ENCODE measurements around the gene SEC24C.
"Not testable (repeated sequence)": the region's sequence is repeated elsewhere in the genome, so short reads cannot be mapped to it uniquely, and the experiment has no call there.

SEC24C gene

GRCh38 chr10:73787031-73787800, 43.0 kb downstream of the SEC24C start:
- in situ Hi-C loops (cut with MboI; ENCODE audit: low pct_unique_long_range_greater_than_20kb, low sequenced_read_pairs), result not testable (repeated sequence)

DNA sequence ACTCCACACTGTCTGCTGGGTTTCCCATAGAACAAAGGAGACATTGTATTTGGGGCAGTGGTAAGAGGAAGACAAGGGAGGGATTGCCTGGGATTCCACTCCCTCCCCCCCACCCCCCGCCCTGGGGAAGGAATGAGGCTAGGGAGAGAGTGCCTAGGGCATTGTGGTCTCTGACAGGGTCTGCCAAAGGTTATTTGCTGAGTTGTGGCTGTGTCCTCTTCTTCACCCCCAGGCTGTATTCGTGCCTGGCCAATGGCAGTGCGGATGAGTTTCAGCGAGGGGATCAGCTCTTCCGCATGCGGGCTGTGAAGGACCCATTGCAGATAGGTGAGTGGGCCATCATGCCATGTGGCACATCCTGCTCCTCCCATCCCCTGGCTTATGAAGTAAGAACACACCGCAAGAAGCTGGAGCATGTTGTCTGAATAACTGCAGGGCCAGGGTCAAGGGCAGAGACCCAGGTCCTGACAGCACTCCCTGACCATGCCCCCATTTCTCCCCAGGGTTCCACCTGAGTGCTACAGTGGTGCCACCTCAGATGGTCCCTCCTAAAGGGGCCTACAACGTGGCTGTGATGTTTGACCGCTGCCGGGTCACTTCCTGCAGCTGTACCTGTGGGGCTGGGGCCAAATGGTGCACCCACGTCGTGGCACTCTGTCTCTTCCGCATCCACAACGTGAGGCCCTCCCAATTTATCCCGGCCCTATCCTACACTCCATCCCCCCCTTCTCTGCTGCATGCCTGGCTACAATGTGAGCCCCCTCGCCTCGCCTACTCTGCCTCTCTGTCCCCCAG, 44.9 kb downstream of the SEC24C start:
- in situ Hi-C loops (cut with MboI; ENCODE audit: low pct_unique_long_range_greater_than_20kb, low sequenced_read_pairs), result no loop called here
- DNase-seq, result no peak

More at GRCh38 chr10:73787031-73787800, 43.0 kb downstream of the SEC24C start:
- not testable (repeated sequence) for DNase-seq

DNA sequence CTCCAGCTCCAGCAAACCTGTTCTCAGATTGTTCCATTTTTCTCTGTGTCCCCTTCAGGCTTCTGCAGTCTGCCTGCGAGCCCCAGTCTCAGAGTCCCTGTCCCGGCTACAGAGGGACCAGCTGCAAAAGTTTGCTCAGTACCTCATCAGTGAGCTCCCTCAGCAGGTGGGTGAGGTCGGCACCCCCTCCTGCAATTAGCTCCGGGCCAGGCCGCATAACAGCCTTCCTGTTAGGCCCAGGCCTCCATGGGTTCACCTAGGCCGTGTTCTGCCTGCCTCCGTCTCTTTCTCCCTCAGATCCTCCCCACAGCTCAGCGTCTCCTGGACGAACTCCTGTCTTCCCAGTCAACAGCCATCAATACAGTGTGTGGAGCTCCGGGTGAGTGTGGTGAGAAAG, 45.5 kb downstream of the SEC24C start:
- in situ Hi-C loops (cut with MboI; ENCODE audit: low pct_unique_long_range_greater_than_20kb, low sequenced_read_pairs), result no loop called here
- no peak for DNase-seq

DNA sequence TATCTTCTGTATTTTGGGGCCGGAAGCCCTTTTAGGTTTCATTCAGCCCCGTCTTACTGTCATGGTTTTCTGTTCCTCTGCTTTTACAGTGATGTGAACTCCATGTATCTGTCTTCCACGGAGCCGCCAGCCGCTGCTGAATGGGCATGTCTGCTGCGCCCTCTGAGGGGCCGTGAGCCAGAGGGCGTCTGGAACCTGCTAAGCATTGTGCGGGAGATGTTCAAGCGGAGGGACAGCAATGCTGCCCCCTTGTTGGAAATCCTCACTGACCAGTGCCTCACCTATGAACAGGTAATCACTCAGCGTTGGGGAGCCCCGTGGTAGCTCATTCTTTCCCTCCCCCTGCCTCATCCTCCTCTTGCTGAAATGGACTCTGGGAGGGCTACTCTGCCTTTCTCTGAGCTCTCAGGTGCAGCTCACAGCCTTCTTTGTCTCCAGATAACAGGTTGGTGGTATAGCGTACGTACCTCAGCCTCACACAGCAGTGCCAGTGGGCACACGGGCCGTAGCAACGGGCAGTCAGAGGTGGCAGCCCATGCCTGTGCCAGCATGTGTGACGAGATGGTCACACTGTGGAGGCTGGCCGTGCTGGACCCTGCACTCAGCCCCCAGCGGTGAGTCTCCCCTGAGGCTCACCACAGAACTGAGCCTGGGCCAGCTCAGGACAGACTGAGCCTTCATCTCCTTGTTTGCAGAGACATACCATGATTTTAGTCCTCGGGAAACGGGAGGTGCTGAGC, 46.9 kb downstream of the SEC24C start:
- in situ Hi-C loops (cut with MboI; ENCODE audit: low pct_unique_long_range_greater_than_20kb, low sequenced_read_pairs), result no loop called here

DNA sequence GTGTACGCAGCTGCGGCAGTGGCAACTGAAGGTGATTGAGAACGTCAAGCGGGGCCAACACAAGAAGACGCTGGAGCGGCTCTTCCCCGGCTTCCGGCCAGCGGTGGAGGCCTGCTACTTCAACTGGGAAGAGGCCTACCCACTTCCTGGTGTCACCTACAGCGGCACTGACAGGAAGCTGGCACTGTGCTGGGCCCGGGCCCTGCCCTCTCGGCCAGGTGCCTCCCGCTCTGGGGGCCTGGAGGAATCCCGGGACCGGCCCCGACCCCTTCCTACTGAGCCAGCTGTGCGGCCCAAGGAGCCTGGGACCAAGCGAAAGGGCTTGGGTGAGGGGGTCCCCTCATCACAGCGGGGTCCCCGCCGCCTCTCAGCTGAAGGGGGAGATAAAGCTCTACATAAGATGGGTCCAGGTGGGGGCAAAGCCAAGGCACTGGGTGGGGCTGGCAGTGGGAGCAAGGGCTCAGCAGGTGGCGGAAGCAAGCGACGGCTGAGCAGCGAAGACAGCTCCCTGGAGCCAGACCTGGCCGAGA, 47.8 kb downstream of the SEC24C start:
- in situ Hi-C loops (cut with MboI; ENCODE audit: low pct_unique_long_range_greater_than_20kb, low sequenced_read_pairs), result no loop called here

More for the DNA sequence above, 46.9 kb downstream of the SEC24C start:
- DNase-seq, result no peak

GRCh38 chr10:73793456-73793855, 49.3 kb downstream of the SEC24C start:
- DNase-seq, result no peak
- in situ Hi-C loops (cut with MboI; ENCODE audit: low pct_unique_long_range_greater_than_20kb, low sequenced_read_pairs), result no loop called here

More for the DNA sequence above, 47.8 kb downstream of the SEC24C start:
- DNase-seq, result no peak

DNA sequence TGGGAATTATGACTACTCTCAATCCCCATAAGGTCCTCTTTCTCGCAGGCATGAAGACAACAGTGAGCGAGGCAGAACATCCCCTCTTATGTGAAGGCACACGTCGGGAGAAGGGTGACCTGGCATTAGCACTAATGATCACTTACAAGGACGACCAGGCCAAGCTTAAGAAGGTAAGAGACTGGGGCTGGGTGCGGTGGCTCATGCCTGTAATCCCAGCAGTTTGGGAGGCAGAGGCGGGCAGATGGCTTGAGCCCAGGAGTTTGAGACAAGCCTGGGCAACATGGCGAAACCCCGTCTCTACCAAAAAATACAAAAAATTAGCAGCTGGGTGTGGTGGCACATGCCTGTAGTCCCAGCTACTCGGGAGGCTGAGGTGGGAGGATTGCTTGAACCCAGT, 51.3 kb downstream of the SEC24C start:
- in situ Hi-C loops (cut with MboI; ENCODE audit: low pct_unique_long_range_greater_than_20kb, low sequenced_read_pairs); DNase-seq: not testable (repeated sequence)

DNA sequence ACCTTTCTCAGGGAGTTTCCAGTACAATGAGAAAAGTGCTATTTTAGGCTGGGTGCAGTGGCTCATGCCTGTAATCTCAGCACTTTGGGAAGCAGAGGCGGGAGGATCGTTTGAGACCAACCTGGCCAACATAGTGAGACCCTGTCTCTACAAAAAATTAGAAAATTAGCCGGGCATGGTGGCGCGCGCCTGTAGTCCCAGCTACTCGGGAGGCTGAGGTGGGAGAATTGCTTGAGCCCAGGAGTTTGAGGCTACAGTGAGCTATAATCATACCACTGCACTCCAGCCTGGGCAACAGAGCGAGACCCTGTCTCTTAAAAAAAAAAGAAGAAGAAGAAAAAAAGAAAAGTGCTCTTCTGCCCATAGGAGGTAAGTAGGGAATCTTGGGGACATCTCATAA, 51.9 kb downstream of the SEC24C start:
- in situ Hi-C loops (cut with MboI; ENCODE audit: low pct_unique_long_range_greater_than_20kb, low sequenced_read_pairs); DNase-seq: not testable (repeated sequence)

GRCh38 chr10:73796766-73797165, 52.6 kb downstream of the SEC24C start:
- DNase-seq, result no peak
- in situ Hi-C loops (cut with MboI; ENCODE audit: low pct_unique_long_range_greater_than_20kb, low sequenced_read_pairs), result no loop called here

GRCh38 chr10:73797324-73798025, 53.3 kb downstream of the SEC24C start:
- no peak for DNase-seq
- in situ Hi-C loops (cut with MboI; ENCODE audit: low pct_unique_long_range_greater_than_20kb, low sequenced_read_pairs), result no loop called here

DNA sequence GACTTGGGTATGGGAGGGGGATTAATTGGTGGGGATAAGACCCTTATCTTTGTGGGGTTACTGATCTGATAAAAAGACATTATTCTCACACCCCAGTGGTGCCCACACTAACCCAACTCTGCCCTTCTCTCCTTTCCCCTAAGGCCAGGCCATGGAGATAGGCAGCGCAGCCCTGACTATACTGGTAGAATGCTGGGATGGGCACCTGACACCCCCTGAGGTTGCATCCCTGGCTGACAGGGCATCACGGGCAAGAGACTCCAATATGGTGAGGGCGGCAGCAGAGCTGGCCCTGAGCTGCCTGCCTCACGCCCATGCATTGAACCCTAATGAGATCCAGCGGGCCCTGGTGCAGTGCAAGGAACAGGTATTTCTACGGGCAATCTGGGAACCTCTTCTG, 53.9 kb downstream of the SEC24C start:
- in situ Hi-C loops (cut with MboI; ENCODE audit: low pct_unique_long_range_greater_than_20kb, low sequenced_read_pairs), result no loop called here
- DNase-seq, result no peak

GRCh38 chr10:73798927-73799560, 54.9 kb downstream of the SEC24C start:
- DNase-seq, result no peak
- in situ Hi-C loops (cut with MboI; ENCODE audit: low pct_unique_long_range_greater_than_20kb, low sequenced_read_pairs), result no loop called here

DNA sequence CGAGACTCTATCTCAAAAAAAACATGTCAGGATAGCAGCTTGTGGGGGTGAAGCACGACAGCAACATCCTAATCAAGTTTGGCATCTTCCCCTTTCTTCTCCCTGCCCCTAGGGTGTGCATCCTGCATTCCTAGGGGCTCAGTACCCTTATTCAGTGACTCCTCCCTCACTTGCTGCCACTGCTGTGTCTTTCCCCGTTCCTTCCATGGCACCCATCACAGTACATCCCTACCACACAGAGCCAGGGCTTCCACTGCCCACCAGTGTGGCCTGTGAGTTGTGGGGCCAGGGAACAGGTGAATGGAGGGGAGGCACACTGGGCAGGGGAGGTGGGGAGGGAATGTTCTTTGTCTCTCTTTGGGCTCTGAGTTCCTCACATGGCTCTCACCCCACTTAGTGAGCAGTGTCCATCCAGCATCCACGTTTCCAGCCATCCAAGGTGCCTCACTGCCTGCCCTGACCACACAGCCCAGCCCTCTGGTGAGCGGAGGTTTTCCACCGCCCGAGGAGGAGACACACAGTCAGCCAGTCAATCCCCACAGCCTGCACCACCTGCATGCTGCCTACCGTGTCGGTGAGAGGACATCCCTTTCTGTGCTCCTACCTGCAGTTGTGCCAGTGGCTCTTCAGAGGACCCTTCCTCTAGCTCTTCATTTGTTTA, 55.9 kb downstream of the SEC24C start:
- in situ Hi-C loops (cut with MboI; ENCODE audit: low pct_unique_long_range_greater_than_20kb, low sequenced_read_pairs), result no loop called here
- no peak for DNase-seq

GRCh38 chr10:73800560-73801252, 56.5 kb downstream of the SEC24C start:
- in situ Hi-C loops (cut with MboI; ENCODE audit: low pct_unique_long_range_greater_than_20kb, low sequenced_read_pairs), result no loop called here
- DNase-seq, result no peak

GRCh38 chr10:73801253-73801590, 57.0 kb downstream of the SEC24C start:
- in situ Hi-C loops (cut with MboI; ENCODE audit: low pct_unique_long_range_greater_than_20kb, low sequenced_read_pairs), result no loop called here

GRCh38 chr10:73802276-73802991, 58.3 kb downstream of the SEC24C start:
- in situ Hi-C loops (cut with MboI; ENCODE audit: low pct_unique_long_range_greater_than_20kb, low sequenced_read_pairs), result no loop called here
- no peak for DNase-seq

More at GRCh38 chr10:73801253-73801590, 57.0 kb downstream of the SEC24C start:
- DNase-seq, result no peak

All from KBM-7 (cell line).